Muscle of arm (tissue), 14 donors: ENCODE measurements around the gene FAM193A. TPM values are rescaled to one million over a fixed set of nuclear protein-coding genes. Genes with fewer than 3 reads are reported as not detected.
A peak's percentile ranks its signal among the peaks of the same experiment; 100 is the strongest.

Source experiments
- DNase-seq: peaks from one replicate; pipeline ENCODE4 v3.0.0-alpha.2; 2013
- long read RNA-seq, 11 donors: transcript quantifications; one replicate each; lab custom pipeline, GENCODE V29; 2026
- polyA plus RNA-seq, 12 donors: library from polyadenylated mRNA; unstranded; fragments of 120-200 nt; gene quantifications; one replicate each; pipeline ENCODE4 v1.2.1, GENCODE V29; 2013; ENCODE audit not compliant: insufficient read length in 12 of 12

FAM193A gene, protein sequence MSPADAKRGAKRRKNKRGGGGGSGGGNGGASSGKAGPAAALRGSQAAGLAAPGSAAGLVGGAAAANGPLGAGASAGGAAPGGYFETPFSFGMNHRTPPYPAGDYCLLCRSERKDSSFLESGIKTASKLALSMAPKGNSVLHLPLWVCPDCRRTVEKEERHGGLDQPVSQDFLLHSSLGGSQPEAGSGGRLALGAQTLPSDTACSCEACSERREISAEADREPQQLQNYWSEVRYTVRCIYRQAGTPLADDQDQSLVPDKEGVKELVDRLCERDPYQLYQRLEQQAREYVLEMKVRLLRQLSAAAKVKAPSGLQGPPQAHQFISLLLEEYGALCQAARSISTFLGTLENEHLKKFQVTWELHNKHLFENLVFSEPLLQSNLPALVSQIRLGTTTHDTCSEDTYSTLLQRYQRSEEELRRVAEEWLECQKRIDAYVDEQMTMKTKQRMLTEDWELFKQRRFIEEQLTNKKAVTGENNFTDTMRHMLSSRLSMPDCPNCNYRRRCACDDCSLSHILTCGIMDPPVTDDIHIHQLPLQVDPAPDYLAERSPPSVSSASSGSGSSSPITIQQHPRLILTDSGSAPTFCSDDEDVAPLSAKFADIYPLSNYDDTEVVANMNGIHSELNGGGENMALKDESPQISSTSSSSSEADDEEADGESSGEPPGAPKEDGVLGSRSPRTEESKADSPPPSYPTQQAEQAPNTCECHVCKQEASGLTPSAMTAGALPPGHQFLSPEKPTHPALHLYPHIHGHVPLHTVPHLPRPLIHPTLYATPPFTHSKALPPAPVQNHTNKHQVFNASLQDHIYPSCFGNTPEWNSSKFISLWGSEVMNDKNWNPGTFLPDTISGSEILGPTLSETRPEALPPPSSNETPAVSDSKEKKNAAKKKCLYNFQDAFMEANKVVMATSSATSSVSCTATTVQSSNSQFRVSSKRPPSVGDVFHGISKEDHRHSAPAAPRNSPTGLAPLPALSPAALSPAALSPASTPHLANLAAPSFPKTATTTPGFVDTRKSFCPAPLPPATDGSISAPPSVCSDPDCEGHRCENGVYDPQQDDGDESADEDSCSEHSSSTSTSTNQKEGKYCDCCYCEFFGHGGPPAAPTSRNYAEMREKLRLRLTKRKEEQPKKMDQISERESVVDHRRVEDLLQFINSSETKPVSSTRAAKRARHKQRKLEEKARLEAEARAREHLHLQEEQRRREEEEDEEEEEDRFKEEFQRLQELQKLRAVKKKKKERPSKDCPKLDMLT (N-terminal part only)
- polyA plus RNA-seq: 10 to 100 TPM in 11 of 12 donors, not detected in 1; 15.5 to 36.3 (median 18.8) TPM
- long read RNA-seq, donor 1, partial matches to known transcripts: 0 of 1 reads
- long read RNA-seq, donor 1, other reads (novel, unspliced or antisense): 0 of 1 reads
- long read RNA-seq, donor 2: 0 reads
- long read RNA-seq, donor 3: 0 reads
- long read RNA-seq, donor 4: 0 reads
- long read RNA-seq, donor 5, partial matches to known transcripts: 22 of 23 reads
- long read RNA-seq, donor 5, other reads (novel, unspliced or antisense): 0 of 23 reads
- long read RNA-seq, donor 6: 0 reads
- long read RNA-seq, donor 7, partial matches to known transcripts: 0 of 1 reads
- long read RNA-seq, donor 7, other reads (novel, unspliced or antisense): 0 of 1 reads
- long read RNA-seq, donor 8, partial matches to known transcripts: 0 of 2 reads
- long read RNA-seq, donor 8, other reads (novel, unspliced or antisense): 0 of 2 reads
- long read RNA-seq, donor 9: 0 reads
- long read RNA-seq, donor 10, partial matches to known transcripts: 0 of 1 reads
- long read RNA-seq, donor 10, other reads (novel, unspliced or antisense): 0 of 1 reads
- long read RNA-seq, donor 11, partial matches to known transcripts: 0 of 1 reads
- long read RNA-seq, donor 11, other reads (novel, unspliced or antisense): 0 of 1 reads

DNA sequence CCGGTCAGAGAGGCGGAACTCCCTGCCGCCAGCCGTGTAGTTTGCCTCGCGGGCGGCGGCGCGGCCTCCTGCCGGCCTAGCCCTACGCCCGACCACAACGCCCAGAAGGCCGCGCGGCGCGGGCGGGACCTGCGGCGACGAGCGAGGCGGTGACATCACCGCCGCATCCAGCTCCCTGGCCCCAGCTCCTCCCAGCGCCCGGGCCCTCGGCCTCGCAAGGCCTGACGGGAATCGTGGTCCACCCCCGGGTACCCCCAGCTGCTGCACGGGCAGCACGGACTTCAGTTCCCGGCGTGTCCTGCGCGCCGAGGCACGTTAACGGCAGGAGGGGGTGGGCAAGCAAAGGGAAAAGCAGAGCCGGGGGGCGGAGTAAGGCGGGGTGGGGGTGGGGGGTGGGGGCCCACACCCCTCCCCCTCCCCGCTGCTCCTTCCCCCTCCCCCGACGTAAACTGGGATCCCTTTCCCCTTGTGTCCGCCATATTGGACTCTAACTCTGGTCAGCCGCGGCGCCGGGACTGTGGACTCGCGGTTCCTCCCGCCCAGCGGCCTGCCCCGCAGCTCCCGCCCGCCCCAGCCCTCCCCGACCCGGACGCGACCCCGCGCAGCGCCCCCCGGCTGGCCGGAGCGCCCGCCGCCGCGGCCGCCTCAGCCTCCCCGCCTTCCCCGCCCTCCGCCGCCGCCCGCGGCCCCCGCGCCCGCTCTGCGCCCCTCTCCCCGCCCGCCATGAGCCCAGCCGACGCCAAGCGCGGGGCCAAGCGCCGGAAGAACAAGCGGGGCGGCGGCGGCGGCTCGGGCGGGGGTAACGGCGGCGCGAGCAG, at the start of gene FAM193A:
TSS of gene FAM193A (plus strand) at position 455 of the 818 bp plus-strand sequence. CDS start at position 724, 269 bp downstream.
- peak; percentile 99 for DNase-seq

DNA sequence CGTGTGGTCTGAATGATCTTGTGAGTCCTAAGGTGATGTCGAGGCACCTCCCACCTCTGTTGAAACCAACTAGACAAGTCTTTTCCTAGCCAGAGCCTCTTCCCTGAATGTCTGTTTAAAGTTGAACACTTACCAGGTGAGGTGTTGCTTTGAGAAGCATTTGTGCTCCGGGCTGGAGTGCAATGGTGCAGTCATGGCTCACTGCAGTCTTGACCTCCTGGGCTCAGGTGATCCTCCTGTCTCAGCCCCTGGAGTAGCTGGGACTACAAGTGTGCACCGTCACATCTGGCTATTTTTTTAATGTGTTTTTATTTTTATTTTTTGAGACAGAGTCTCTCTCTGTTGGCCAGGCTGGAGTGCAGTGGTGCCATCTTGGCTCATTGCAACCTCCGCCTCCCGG, 49.5 kb upstream of the FAM193A start:
- DNase-seq: no peak

DNA sequence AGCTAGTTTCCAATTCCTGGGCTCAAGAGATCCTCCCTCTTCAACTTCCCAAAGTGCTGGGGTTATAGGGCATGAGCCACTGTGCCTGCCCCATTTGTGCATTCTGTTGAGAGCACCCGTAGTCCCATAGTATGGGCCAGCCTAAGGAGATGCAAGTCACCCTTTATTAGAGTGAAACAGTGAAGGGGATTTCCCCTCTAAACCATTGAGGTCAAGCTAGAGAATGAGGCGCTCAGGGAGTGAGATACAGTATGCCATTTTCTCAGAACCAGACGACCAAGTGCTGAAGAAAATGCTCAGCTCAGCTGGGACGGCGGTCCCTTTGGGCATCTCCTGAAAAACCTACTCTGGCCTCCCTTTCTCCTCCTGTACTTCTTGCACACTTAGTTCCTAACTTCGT, 48.8 kb upstream of the FAM193A start:
- DNase-seq: no peak

DNA sequence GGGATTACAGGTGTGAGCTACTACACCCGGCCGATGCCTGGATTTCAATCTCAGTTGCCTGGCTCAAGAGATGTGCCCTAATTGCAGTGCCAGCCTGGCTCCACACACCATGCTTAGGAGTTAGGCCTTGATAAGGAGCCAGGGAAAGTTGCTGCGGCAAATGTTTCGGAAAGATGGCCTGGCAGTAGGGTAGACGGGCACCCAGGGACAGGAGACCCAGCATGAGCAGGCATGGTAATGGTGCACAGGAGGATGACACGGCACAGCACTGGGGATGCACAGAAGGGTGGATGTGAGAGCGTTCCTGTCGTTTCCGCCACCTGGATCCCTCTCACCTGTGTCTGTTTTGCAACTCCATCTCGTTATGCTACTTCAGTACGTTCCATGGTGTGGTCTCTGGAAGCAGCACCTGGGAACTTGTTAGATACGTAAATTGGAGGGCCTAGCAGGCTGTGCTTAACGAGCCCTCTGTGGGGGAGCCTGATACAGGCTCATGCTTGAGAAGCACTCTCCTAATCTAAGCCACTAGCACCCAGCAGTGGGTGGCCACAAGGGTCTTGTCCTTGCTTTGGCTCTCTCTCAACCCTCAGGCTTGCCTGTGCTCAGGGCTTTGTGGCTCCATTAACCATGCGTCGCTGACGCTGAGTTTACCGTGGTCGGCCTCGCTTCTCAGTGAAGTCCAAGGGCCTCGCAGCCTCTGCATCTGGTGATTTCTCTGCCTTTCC, 47.2 kb upstream of the FAM193A start:
- DNase-seq: no peak

DNA sequence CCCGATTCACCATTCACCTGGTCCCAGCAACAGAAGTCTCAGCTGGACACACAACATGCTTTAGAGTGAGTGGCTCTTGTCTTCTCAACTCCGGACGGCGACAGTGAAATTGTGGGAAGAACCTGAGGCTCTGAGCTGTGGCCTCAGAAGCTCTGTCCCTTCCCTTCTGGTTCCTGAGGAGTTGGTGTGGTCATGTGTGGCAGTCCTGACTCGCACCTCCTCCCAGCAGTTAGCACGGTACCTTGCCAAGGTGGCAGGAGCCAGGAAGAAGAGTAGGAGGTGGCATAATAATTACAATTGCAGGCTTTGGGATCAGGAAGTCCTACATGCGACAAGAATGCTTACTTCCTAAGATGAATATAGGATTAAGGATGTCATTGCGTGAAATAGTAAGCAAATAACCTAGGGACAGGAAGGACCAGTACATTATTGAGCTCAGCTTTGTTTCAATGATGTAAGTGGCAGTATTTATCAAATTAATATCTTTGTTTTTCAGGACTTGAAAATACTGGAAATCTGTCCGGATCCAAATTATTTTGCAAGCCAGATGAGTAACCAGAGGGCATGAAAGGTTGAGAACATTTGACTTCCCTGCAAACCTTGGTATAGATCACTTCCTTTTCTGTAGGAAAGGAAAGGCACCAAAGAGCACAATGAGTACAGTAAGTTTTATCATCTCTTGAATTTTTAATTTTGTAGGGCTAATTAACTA, 46.5 kb upstream of the FAM193A start:
- no peak for DNase-seq

DNA sequence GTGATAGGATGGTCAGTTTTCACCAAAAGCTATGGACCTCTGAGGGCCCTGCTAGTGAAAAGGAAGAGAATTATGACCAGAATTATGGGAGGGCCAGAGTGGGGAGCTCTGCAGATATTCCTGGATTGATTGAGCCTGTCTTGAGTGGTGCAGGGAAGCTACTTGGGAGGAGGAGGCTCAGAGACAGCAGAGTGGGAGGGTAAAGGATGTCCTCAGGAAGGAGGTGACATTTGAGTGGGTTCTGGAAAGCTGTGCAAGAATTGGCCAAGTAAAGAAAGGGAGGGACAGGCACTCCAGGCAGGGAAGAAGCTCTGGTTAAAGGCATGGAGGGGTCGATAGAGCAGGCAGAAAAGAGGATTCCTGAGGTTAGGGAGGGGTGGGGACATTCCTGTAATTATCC, 43.5 kb upstream of the FAM193A start:
- DNase-seq: no peak

DNA sequence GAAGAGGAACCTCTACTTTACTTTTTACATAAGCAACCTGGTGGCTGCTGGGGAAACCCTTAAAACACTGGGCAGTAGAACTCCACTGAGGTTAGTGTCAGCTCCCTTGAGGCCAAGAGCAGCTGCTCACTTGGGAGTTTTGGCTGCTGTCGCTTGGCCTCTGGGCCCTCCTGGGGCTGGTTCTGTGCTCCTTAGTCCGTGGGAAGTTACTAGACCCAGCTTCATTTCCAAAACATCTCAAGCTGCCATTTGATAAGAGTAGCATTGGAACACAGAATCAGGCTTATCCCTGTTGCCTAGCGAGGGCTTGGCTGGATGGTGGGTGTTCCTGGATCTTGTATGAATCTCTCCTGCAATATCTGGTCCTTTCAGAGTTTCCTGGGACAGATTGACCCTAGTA, 41.5 kb upstream of the FAM193A start:
- no peak for DNase-seq

DNA sequence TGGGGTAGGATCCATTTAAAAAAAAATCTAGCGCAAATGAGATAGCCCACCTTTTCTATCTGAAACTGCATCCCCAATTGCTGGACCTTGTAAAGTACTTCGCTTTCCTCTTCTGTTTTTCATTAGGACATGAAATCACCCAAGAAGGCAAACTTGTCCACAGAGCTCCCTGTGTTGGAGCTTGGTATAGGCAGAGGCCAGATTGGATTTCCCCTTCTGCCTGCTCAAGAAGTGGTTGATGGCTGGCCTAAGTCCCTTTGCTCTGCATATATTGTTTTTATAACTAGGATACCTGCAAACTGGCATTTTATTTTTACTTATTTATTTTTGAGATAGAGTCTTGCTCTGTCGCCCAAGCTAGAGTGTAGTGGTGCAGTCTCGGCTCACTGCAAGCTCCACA, 39.1 kb upstream of the FAM193A start:
- no peak for DNase-seq

DNA sequence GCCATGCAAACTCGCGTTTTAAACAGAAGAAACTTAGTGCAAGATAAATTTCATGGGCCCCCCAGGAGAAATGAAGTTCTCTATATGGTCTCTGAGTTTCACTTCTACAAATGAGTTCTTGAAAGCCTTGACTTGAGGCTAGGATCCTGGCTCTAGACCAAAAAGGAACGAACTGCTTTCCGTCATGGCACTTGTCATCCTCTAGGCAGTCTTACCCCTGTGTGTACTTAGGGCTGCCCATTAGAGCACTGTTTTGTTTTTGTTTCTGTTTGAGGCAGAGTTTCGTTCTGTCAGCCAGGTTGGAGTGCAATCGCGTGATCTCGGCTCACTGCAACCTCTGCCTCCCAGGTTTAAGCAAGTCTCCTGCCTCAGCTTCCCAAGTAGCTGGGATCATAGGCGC, 38.5 kb upstream of the FAM193A start:
- peak; percentile 26 for DNase-seq

DNA sequence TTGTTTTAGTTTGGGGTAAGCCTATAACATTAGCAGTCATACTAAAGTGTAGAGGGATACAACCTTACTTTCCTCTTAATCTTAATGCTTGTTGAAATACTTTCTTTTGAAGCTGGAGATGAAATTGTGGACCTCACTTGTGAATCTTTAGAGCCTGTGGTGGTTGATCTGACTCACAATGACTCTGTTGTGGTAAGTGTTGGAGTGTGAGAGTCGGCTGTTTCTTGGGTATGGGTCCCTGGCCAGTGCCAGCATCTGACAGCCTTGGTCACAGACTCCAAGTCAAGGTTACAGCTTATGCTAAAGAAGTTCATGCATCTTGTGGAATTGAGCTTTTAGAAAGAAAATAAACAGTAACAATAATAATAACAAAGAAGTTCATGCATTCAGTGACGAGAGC, 35.9 kb upstream of the FAM193A start:
- no peak for DNase-seq

DNA sequence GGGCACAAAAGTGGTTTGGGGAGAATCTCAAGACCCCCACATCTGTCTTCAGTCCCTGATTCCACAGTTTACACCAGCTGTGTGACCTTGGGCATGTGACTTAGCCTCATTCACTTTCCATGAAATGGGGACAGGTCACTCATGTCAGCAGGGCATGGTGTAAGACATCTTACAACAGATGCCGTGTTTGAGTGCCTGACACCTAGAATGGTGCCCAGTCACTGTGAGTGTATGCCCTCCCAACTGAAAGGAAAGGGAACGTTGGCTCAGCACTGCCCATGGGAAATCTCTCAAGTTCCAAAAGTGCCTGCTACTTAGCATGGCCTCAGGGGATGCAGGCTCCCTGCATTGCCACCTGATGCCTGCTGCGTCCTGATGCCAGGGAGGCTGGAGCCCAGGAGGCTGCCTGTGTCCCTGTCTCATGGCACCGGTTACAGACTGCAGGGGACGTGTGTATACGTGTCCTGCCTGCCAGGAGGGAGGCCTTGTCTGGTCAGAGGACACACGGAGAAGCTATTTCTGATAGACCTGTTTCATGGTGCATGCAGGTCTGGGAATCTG, 35.3 kb upstream of the FAM193A start:
- DNase-seq: no peak

DNA sequence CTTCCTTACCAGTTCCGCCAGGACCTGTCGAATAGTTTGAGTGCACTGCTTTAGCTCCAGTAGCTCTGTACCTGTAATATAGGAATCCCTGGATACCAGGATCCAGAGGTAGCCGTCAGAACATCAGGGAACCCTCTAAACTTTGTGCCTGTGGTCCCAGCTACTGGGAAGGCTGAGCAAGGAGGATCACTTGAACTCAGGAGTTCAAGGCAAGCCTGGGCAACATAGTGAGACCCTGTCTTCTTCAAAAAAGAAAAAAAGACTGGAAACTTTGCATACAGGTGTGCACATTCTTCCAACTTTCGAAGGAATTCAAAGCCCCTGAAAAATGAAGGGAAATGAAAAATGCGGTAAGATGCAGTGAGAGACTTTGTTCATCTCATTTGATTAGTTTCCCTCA, 32.6 kb upstream of the FAM193A start:
- DNase-seq: no peak

DNA sequence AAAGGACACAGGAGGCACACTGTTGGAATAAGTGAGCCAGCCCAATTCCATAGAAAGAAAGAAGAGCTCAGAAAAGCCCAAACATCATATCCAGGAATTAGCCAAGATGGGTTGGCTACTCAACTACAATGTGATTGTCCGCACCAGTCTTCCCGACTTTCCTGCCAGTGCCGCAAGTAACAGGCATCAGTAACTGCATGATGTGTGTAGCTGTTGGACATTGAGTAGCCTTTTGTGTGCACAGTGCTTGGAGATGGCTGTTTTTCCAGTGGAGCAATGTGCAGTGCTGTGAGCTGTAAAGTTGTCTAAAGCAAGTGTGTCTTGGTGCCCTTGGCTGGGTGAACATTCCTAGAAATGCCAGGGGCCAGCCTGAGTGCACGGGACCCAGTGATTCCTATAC, 29.2 kb upstream of the FAM193A start:
- no peak for DNase-seq

DNA sequence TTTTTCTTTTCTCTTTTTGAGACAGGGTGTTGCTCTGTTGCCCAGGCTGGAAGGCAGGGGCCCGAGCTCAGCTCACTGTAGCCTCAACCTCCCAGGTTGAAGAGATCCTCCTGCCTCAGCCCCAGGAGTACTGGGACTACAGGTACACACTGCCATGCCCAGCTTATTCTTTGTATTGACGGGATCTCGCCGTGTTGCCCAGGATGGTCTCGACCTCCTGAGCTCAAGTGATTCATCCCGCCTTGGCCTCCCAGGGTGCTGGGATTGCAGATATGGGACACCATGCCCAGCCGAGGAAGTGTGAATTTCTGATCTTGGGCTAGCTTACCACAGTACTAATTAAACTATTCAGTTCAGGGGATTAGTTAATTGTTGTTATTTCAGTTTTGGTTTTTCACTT, 28.6 kb upstream of the FAM193A start:
- DNase-seq: no peak

DNA sequence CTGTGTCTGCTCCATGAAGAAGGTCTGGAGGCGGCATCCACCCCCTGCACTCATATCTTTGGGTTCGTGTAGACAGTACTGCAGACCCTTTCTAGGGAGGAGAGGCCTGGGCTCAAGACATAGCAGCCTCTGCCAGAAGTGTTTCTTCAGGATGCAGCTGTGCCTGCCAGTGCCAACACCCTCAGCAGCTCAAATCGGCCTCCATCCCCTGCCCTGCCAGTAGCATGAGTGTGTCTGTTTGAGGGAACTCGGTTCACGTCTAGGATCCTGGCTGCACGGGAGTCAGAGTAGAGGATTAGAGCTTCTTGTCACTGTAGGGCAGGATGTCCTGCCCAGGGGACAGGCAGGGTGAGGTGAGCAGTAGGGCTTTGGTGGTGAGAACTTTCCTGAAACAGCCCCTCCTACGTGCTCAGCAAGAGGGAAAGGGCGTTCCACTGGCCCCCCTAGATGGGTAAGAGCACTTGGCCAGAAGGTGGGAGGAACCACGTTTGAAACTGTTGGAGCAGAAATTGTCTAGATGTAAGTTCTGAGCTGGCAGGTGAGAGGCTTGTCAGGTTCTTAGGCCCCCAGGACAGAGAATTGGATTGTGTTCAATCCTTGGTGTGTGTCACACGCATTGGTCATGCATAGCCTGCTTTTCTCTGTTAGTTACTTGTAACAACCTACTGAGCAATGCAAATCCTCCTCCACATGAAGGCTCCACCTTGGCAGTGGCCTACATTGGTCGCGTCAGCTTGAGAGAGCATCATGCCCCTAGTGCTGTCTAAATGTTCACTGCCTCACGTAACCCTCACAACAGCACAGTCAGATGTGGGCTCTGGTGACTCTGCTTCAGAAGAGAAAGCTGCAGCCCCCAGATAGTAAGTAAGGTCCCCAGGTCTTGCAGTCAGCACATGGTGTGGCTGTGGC, 25.8 kb upstream of the FAM193A start:
- no peak for DNase-seq

DNA sequence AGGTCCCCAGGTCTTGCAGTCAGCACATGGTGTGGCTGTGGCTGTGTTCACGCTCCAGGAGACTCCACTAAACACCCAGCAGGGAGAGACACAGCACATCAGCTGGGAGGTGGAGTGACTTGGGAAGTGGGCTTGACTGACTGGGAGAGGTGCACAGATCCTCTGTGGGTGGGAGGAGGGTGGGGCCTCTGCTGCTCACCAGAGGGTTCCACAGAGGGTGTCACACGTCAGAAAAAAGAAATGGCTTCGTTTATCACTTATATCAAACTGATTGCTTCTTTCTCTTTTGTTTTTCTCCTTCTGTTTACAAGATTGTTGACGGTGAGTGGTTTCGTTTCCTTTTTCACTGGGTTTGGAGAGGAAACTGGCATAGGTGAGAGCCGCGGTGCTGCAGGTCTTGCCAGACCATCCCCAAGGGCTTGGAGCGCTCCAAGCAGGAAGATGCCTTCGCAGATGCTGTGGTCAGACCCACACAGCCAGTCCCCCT, 24.8 kb upstream of the FAM193A start:
- DNase-seq: no peak
